HCT116 (cell line): Measurements from ENCODE around the gene GOT1. TPM values are rescaled to one million over a fixed set of nuclear protein-coding genes. Genes with fewer than 3 reads are reported as not detected.

Experiments
- ATAC-seq: fragments of 200-7000 bp; cut with Tn5 transposase; 2 replicates; pipeline ENCODE4 v1.9.1; 2020; ENCODE audit warnings: mild to moderate bottlenecking, moderate library complexity
- Bru-seq: library from RNA; stranded (reverse); fragments of 400-500 nt; gene quantifications from one replicate; lab custom pipeline; 2021; lab: Mats Ljungman, UMichigan
- BruChase-seq, 2 experiments: library from RNA; stranded (reverse); fragments of 400-500 nt; gene quantifications; one replicate each; lab custom pipeline; 2021; lab: Mats Ljungman, UMichigan
- BruUV-seq: library from RNA; stranded (reverse); fragments of 400-500 nt; replicated peaks from 2 replicates; lab custom pipeline; 2021; lab: Mats Ljungman, UMichigan
- CTCF ChIA-PET: fragments of 300-600 bp; sonication (Branson Sonifier 250); formaldehyde crosslinking; loops from one replicate; lab custom pipeline; 2021; ENCODE audit warnings: antibody characterized with exemption; lab: Charles Lee
- POLR2A ChIA-PET: fragments of 300-600, 350-600 bp; sonication (Branson Sonifier 250); formaldehyde crosslinking; loops from one replicate; lab custom pipeline; 2021; ENCODE audit warnings: antibody characterized with exemption; lab: Charles Lee
- RAD21 ChIA-PET, 2 experiments: fragments of 300-600 bp; sonication (Branson Sonifier 250); formaldehyde crosslinking; loops; one replicate each; lab custom pipeline; 2023; ENCODE audit warnings: low total read pairs in 2 of 2; ENCODE audit not compliant: uncharacterized antibody in 2 of 2, unreplicated experiment in 2 of 2, low non-redundant PET in 1 of 2; lab: Charles Lee
- DNase-seq: peaks from one replicate; pipeline ENCODE4 v3.0.0-alpha.2; 2010; ENCODE audit warnings: low read depth, low spot score
- H2AFZ ChIP-seq: fragments of 200-600 bp; shearing (Covaris generic), sonication (generic); 2 replicates; pipeline ENCODE4 v1.6.1; 2017; ENCODE audit warnings: low read depth, mixed run types, mixed read lengths, antibody characterized with exemption, low read length; ENCODE audit not compliant: poor library complexity, severe bottlenecking
- H3K27ac ChIP-seq: 2 replicates; pipeline ENCODE4 v1.5.1; 2012; ENCODE audit warnings: low read depth, low read length
- H3K27me3 ChIP-seq: fragments of 200-600 bp; sonication (generic); 2 replicates; pipeline ENCODE4 v1.6.1; 2016; ENCODE audit warnings: mixed run types, low read length, mixed read lengths; ENCODE audit not compliant: insufficient read depth
- H3K36me3 ChIP-seq, 2 experiments: fragments of 200-500 bp in 1 of 2; fragments of 200-600 bp in 1 of 2; sonication (Bioruptor generic) in 1 of 2; sonication (generic) in 1 of 2; 2 replicates each; pipeline versions ENCODE4 v1.5.1 to v1.6.1; 2014 to 2016; ENCODE audit warnings: low read length in 2 of 2, inconsistent platforms in 1 of 2, mixed read lengths in 1 of 2, mixed run types in 1 of 2; ENCODE audit not compliant: insufficient read depth in 2 of 2, control insufficient read depth in 1 of 2
- H3K4me1 ChIP-seq, 2 experiments: fragments of 200-600 bp in 1 of 2; sonication (generic) in 1 of 2; 2 replicates each; pipeline versions ENCODE4 v1.5.1 to v1.6.1; 2012 to 2017; ENCODE audit warnings: low read length in 2 of 2, inconsistent platforms in 1 of 2, mild to moderate bottlenecking in 1 of 2, mixed read lengths in 1 of 2, mixed run types in 1 of 2, moderate library complexity in 1 of 2; ENCODE audit not compliant: insufficient read depth in 2 of 2, control insufficient read depth in 1 of 2
- H3K4me2 ChIP-seq: fragments of 200-600 bp; sonication (generic); 2 replicates; pipeline ENCODE4 v1.6.1; 2017; ENCODE audit warnings: mixed run types, low read length, mixed read lengths
- H3K4me3 ChIP-seq, 2 experiments: fragments of 200-600 bp in 1 of 2; sonication (generic) in 1 of 2; replicated peaks in 1 of 2; 2 replicates each; pipeline ENCODE4 v1.5.1; 2011 to 2016; ENCODE audit warnings: low read length in 2 of 2, control low read depth in 1 of 2, low read depth in 1 of 2, mild to moderate bottlenecking in 1 of 2, mixed read lengths in 1 of 2, mixed run types in 1 of 2
- H3K79me2 ChIP-seq: fragments of 200-600 bp; sonication (generic); 2 replicates; pipeline ENCODE4 v1.6.1; 2017; ENCODE audit warnings: mild to moderate bottlenecking, mixed run types, low read length, moderate library complexity, mixed read lengths; ENCODE audit not compliant: insufficient read depth
- H3K9ac ChIP-seq: fragments of 200-600 bp; sonication (generic); 2 replicates; pipeline ENCODE4 v1.6.1; 2016; ENCODE audit warnings: low read length, mixed read lengths
- H3K9me2 ChIP-seq: fragments of 200-600 bp; sonication (generic), shearing (Covaris generic); 2 replicates; pipeline ENCODE4 v1.6.1; 2017; ENCODE audit warnings: mixed run types, mild to moderate bottlenecking, moderate library complexity; ENCODE audit not compliant: insufficient read depth
- H3K9me3 ChIP-seq, 2 experiments: fragments of 200-500 bp in 1 of 2; fragments of 200-600 bp in 1 of 2; sonication (Bioruptor generic) in 1 of 2; sonication (generic) in 1 of 2; 2 replicates each; pipeline ENCODE4 v1.6.1; 2014 to 2017; ENCODE audit warnings: low read length in 2 of 2, mixed read lengths in 2 of 2, inconsistent platforms in 1 of 2, low read depth in 1 of 2, mild to moderate bottlenecking in 1 of 2, mixed run types in 1 of 2, moderate library complexity in 1 of 2; ENCODE audit not compliant: control insufficient read depth in 1 of 2, insufficient read depth in 1 of 2
- H4K20me1 ChIP-seq: fragments of 200-600 bp; sonication (generic), shearing (Covaris generic); 2 replicates; pipeline ENCODE4 v1.6.1; 2017; ENCODE audit warnings: mixed run types, mild to moderate bottlenecking, moderate library complexity; ENCODE audit not compliant: insufficient read depth
- CEBPB ChIP-seq: IDR thresholded peaks from 2 replicates; pipeline ENCODE4 v1.6.1; 2012; ENCODE audit warnings: low read depth
- EGR1 ChIP-seq: IDR thresholded peaks from 2 replicates; pipeline ENCODE4 v1.6.1; 2012; ENCODE audit warnings: low read depth
- ELF1 ChIP-seq: IDR thresholded peaks from 2 replicates; pipeline ENCODE4 v1.6.1; 2012; ENCODE audit warnings: low read depth, borderline replicate concordance
- EZH2 ChIP-seq: fragments of 200-600 bp; sonication (generic); IDR thresholded peaks from 2 replicates; pipeline ENCODE4 v1.6.1; 2017; ENCODE audit warnings: antibody characterized with exemption, mixed run types
- EZH2phosphoT487 ChIP-seq: fragments of 200-600 bp; IDR thresholded peaks from 2 replicates; pipeline ENCODE4 v1.6.1; 2018; ENCODE audit warnings: antibody characterized with exemption, borderline replicate concordance
- FOSL1 ChIP-seq: IDR thresholded peaks from 2 replicates; pipeline ENCODE4 v1.6.1; 2012; ENCODE audit warnings: low read depth
- JUND ChIP-seq: IDR thresholded peaks from 2 replicates; pipeline ENCODE4 v1.6.1; 2012
- MAX ChIP-seq: IDR thresholded peaks from 2 replicates; pipeline ENCODE4 v1.6.1; 2012
- POLR2AphosphoS5 ChIP-seq: IDR thresholded peaks from 2 replicates; pipeline ENCODE4 v1.6.1; 2011; ENCODE audit warnings: mild to moderate bottlenecking, low read depth, low read length, moderate library complexity
- RAD21 ChIP-seq: IDR thresholded peaks from 2 replicates; pipeline ENCODE4 v1.6.1; 2012; ENCODE audit warnings: low read depth, mild to moderate bottlenecking
- REST ChIP-seq: IDR thresholded peaks from 2 replicates; pipeline ENCODE4 v1.6.1; 2012; ENCODE audit warnings: low read depth
- SIN3A ChIP-seq: IDR thresholded peaks from 2 replicates; pipeline ENCODE4 v1.6.1; 2012; ENCODE audit warnings: low read depth
- SP1 ChIP-seq: IDR thresholded peaks from 2 replicates; pipeline ENCODE4 v1.6.1; 2012; ENCODE audit warnings: low read depth
- SRF ChIP-seq: IDR thresholded peaks from 2 replicates; pipeline ENCODE4 v1.6.1; 2012; ENCODE audit warnings: low read depth
- TCF7L2 ChIP-seq: IDR thresholded peaks from 2 replicates; pipeline ENCODE4 v1.7.0; 2011; ENCODE audit warnings: borderline replicate concordance, inconsistent platforms; ENCODE audit not compliant: insufficient read depth, insufficient read length; ENCODE audit errors: extremely low read depth
- YY1 ChIP-seq: IDR thresholded peaks from 2 replicates; pipeline ENCODE4 v1.6.1; 2011; ENCODE audit warnings: low read length, low read depth, moderate library complexity, mild to moderate bottlenecking; ENCODE audit not compliant: insufficient replicate concordance; ENCODE audit errors: extremely low read depth
- ZFX ChIP-seq: fragments of 450-650 bp; IDR thresholded peaks from 2 replicates; pipeline ENCODE4 v1.6.1; 2017
- ZNF274 ChIP-seq: fragments of 200-500 bp; sonication (Bioruptor generic); IDR thresholded peaks from 2 replicates; pipeline ENCODE4 v1.6.1; 2014; ENCODE audit warnings: mild to moderate bottlenecking, low read depth, low read length, inconsistent platforms
- intact Hi-C: fragments of 100-400 bp; cut with micrococcal nuclease; formaldehyde crosslinking; loops from 2 replicates; pipeline ENCODE4 v1.10.0; 2022
- long read RNA-seq: library from polyadenylated mRNA; unstranded; transcript quantifications from one replicate; pipeline ENCODE4 v2.0.0, GENCODE V29; 2021; ENCODE audit not compliant: unreplicated experiment
- polyA plus RNA-seq: library from polyadenylated mRNA; unstranded; fragments of >200 nt; gene quantifications from 2 replicates; pipeline ENCODE4 v1.2.1, GENCODE V29; 2012; ENCODE audit warnings: missing spikeins
- total RNA-seq: library from RNA; stranded (reverse); gene quantifications from one replicate; pipeline ENCODE4 v1.2.1, GENCODE V29; 2021; ENCODE audit not compliant: unreplicated experiment
- TF ChIP-seq, protein P1 (sequence below): IDR thresholded peaks from 2 replicates; pipeline ENCODE4 v1.6.1; 2012
- TF ChIP-seq, protein P2 (sequence below), 3 experiments: fragments of 200-600 bp in 1 of 3; sonication (generic) in 1 of 3; IDR thresholded peaks in 2 of 3; conservative IDR thresholded peaks in 1 of 3; 2 replicates each; pipeline ENCODE4 v1.5.1; 2012 to 2017; ENCODE audit warnings: low read depth in 2 of 3, low read length in 2 of 3, antibody characterized with exemption in 1 of 3, borderline replicate concordance in 1 of 3, control low read depth in 1 of 3, mild to moderate bottlenecking in 1 of 3, mixed read lengths in 1 of 3, mixed run types in 1 of 3, moderate library complexity in 1 of 3; ENCODE audit not compliant: insufficient read depth in 1 of 3

Gene GOT1
- total RNA-seq (135 TPM), Bru-seq, nascent RNA (percentile 99 among the genes with signal in this experiment), BruChase-seq, experiment 1, labeled RNA remaining after a 6-hour chase (percentile 97 among the genes with signal in this experiment), BruChase-seq, experiment 2, labeled RNA remaining after a 2-hour chase (percentile 96 among the genes with signal in this experiment)
- 211 and 224 TPM in 2 replicates for polyA plus RNA-seq
- long read RNA-seq, transcript GOT1-201 (9 exons, 2,923 nt) = major isoform, 295 of 344 reads
- long read RNA-seq, partial matches to known transcripts = 12 of 344 reads
- long read RNA-seq, other reads (novel, unspliced or antisense) = 31 of 344 reads

DNA sequence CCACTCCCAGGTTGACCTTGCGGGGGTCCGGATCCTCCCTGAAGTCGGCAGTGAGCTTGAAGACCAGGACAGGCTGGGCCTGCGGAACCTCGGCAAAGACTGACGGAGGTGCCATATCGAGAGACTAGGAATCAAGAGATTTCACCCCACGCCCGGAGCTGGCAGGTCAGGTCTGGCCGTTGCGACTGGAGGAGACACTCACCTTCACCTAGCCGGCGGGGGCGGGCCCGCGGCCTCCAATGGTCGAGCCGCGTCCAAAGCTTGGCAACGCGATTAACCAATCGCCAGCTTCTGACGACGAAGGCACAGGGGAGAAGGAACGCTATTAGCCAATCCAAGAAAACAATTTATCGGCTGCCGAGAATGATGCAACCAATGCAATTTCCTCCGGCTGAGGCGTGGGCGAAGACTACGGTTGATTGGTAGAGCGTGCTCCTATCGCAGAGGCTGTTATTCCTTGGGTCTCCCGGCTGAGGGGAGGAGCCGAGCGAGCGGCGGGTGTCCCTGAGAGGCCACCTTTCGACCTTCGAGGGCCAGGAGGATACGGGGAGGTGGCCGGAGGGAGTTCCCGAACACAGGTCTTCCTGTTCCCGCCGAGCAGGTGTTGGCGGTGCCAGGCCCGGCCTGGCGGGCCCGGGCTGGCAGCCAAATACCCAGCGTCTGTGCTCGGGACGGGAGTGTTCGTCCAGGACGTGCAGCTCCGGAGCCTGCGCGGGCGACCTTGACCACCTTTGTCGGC lies at the start of gene GOT1:
Gene GOT1, minus strand, starts transcription at position 174 of the 739 bp plus-strand sequence. Its CDS starts 59 bp downstream, at position 115.
- ChIA-PET RAD21 (no interaction called here), CTCF (interaction anchor here (0.9 to 2.6 kb wide), 5 partner anchors 11 to 181 kb away, joined by 3 to 10 read pairs (median 3); no protein-coding TSS in a partner anchor), POLR2A (interaction anchor here (0.6 to 2.6 kb wide), 33 partner anchors 8 to 615 kb away, joined by 3 to 23 read pairs (median 4); partner anchors contain the start of genes COX15, CUTC, ENTPD7 and SLC25A28)
- Histone ChIP-seq H3K9ac (peak within 1 kb of the TSS; percentile 83), H2AFZ (peak within 1 kb of the TSS; percentile 34), H3K4me2 (peak within 1 kb of the TSS; percentile 89), H4K20me1 (no peaks in the 10 kb centered on the region), H3K36me3 (no peaks in the 10 kb centered on the region; a peak in 1 of 4 replicates), H3K4me3 (peak within 1 kb of the TSS; percentile 72 to 84), H3K4me1 (peaks cover 7 to 22% of the 10 kb centered on the region in 2 experiments; a peak in 3 of 4 replicates), H3K79me2 (peaks cover 63% of the 10 kb centered on the region), H3K9me2 (no peaks in the 10 kb centered on the region), H3K27me3 (no peaks in the 10 kb centered on the region), H3K9me3 (no peaks in the 10 kb centered on the region), H3K27ac (peak within 1 kb of the TSS; percentile 81)
- ATAC-seq = peak; percentile 92
- peak; percentile 100 for DNase-seq
- intact Hi-C loops = loop anchor here (5.0 kb wide), 1 partner anchor 302 kb away; the partner anchor contains the start of genes COX15 and CUTC
- BruUV-seq = no TSS peak
- TF ChIP-seq MAX = peak; percentile 85
- TF ChIP-seq JUND = peak; percentile 10; the same call in 1 of the 2 replicates
- TF ChIP-seq SIN3A = peak; percentile 97
- TF ChIP-seq, protein P1, sequence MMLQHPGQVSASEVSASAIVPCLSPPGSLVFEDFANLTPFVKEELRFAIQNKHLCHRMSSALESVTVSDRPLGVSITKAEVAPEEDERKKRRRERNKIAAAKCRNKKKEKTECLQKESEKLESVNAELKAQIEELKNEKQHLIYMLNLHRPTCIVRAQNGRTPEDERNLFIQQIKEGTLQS = no peak
- peak; percentile 98 for TF ChIP-seq CEBPB
- TF ChIP-seq SP1 = peak; percentile 100
- TF ChIP-seq ZNF274 = no peak
- no peak for TF ChIP-seq EZH2
- TF ChIP-seq, protein P2, sequence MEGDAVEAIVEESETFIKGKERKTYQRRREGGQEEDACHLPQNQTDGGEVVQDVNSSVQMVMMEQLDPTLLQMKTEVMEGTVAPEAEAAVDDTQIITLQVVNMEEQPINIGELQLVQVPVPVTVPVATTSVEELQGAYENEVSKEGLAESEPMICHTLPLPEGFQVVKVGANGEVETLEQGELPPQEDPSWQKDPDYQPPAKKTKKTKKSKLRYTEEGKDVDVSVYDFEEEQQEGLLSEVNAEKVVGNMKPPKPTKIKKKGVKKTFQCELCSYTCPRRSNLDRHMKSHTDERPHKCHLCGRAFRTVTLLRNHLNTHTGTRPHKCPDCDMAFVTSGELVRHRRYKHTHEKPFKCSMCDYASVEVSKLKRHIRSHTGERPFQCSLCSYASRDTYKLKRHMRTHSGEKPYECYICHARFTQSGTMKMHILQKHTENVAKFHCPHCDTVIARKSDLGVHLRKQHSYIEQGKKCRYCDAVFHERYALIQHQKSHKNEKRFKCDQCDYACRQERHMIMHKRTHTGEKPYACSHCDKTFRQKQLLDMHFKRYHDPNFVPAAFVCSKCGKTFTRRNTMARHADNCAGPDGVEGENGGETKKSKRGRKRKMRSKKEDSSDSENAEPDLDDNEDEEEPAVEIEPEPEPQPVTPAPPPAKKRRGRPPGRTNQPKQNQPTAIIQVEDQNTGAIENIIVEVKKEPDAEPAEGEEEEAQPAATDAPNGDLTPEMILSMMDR (IDR thresholded peaks at IDR 0.05 in 2 of 3, conservative IDR thresholded peaks at IDR 0.05 in 1 of 3; ENCODE audit: borderline replicate concordance in 1 of 3, insufficient read depth in 1 of 3, low read depth in 2 of 3, low read length in 2 of 3) = no peak
- TF ChIP-seq RAD21 = no peak
- TF ChIP-seq EGR1 = peak; percentile 100
- no peak for TF ChIP-seq FOSL1
- no peak for TF ChIP-seq EZH2phosphoT487
- no peak; the same call in 1 of the 2 replicates for TF ChIP-seq ELF1
- peak; percentile 96 for TF ChIP-seq POLR2AphosphoS5
- TF ChIP-seq ZFX = peak; percentile 93; the same call in 1 of the 2 replicates
- TF ChIP-seq YY1 = peak; percentile 4
- no peak for TF ChIP-seq REST
- no peak for TF ChIP-seq TCF7L2
- no peak for TF ChIP-seq SRF
